Right hindlimb (tissue), 1 donor: Measurements from ENCODE around the gene ATP11B.
"Not testable (repeated sequence)": the region's sequence is repeated elsewhere in the genome, so short reads cannot be mapped to it uniquely, and the experiment has no call there.

ENCODE experiments used
- DNase-seq: peaks from one replicate; pipeline ENCODE4 v3.0.0-alpha.2; 2018

The ATP11B gene

GRCh38 chr3:182848906-182849305 lies 55.6 kb downstream of the ATP11B start:
- no peak for DNase-seq

- DNase-seq: no peak
Measured at GRCh38 chr3:182855076-182855475, 61.8 kb downstream of the ATP11B start.

GRCh38 chr3:182861348-182861747 lies 68.0 kb downstream of the ATP11B start:
- DNase-seq: no peak

GRCh38 chr3:182862159-182862860 lies 69.0 kb downstream of the ATP11B start:
- DNase-seq: no peak

GRCh38 chr3:182869059-182869458 lies 75.8 kb downstream of the ATP11B start:
- no peak for DNase-seq

- not testable (repeated sequence) for DNase-seq
Measured at GRCh38 chr3:182870917-182871316, 77.6 kb downstream of the ATP11B start.

GRCh38 chr3:182879031-182879611 lies 85.8 kb downstream of the ATP11B start:
- no peak for DNase-seq

- DNase-seq: no peak
Measured at GRCh38 chr3:182886497-182886896, 93.2 kb downstream of the ATP11B start.

- DNase-seq: no peak
Measured at GRCh38 chr3:182889948-182890629, 96.8 kb downstream of the ATP11B start.

GRCh38 chr3:182891364-182891763 lies 98.1 kb downstream of the ATP11B start:
- DNase-seq: no peak

GRCh38 chr3:182892226-182892625 lies 98.9 kb downstream of the ATP11B start:
- DNase-seq: no peak

GRCh38 chr3:182895513-182896112 lies 102.3 kb downstream of the ATP11B start:
- DNase-seq: no peak

- no peak for DNase-seq
Measured at GRCh38 chr3:182896553-182896952, 103.2 kb downstream of the ATP11B start.

GRCh38 chr3:182902236-182902635 lies 108.9 kb downstream of the ATP11B start:
- no peak for DNase-seq

GRCh38 chr3:182904164-182904563 lies 110.9 kb downstream of the ATP11B start:
- DNase-seq: no peak

GRCh38 chr3:182905623-182906022 lies 112.3 kb downstream of the ATP11B start:
- DNase-seq: no peak

- DNase-seq: no peak
Measured at GRCh38 chr3:182906036-182906435, 112.7 kb downstream of the ATP11B start.

GRCh38 chr3:182908471-182908870 lies 115.2 kb downstream of the ATP11B start:
- no peak for DNase-seq

- DNase-seq: no peak
Measured at GRCh38 chr3:182909318-182910040, 116.2 kb downstream of the ATP11B start.

- no peak for DNase-seq
Measured at GRCh38 chr3:182910936-182911781, 117.9 kb downstream of the ATP11B start.

- no peak for DNase-seq
Measured at GRCh38 chr3:182911782-182912111, 118.4 kb downstream of the ATP11B start.

GRCh38 chr3:182912474-182912873 lies 119.2 kb downstream of the ATP11B start:
- DNase-seq: no peak
